ENCODE results near the gene PRR33. TPM values are rescaled to one million over a fixed set of nuclear protein-coding genes. Genes with fewer than 3 reads are reported as not detected.

The PRR33 gene
- total RNA-seq, 2 experiments from 2014 or later: not detected

- Histone ChIP-seq H3K27ac (ENCODE audit: low read depth in 1 of 2, low read length in 2 of 2) (no peak overlapping the region), H3K4me3 (ENCODE audit: low read length) (no peak overlapping the region), H3K36me3 (ENCODE audit: insufficient read depth, low read length) (no peaks in the 10 kb centered on the region), H3K27me3 (ENCODE audit: control insufficient read depth in 1 of 2, insufficient read depth in 2 of 2, low read length in 2 of 2) (no peaks in the 10 kb centered on the region), H3K4me1 (ENCODE audit: insufficient read depth, low read length) (peaks cover 9% of the 10 kb centered on the region), H3K9me3 (ENCODE audit: control insufficient read depth in 1 of 2, insufficient read depth in 1 of 2, low read length in 2 of 2) (no peaks in the 10 kb centered on the region)
- POLR2A ChIA-PET: no interaction called here
- H3K4me3 Mint-ChIP-seq: no peak overlapping the region
- ATAC-seq (ENCODE audit: poor library complexity): no peak
- H3K9me3 Mint-ChIP-seq: no peaks in the 10 kb centered on the region
- H3K36me3 Mint-ChIP-seq (ENCODE audit: low read depth): no peaks in the 10 kb centered on the region
- peaks cover 6% of the 10 kb centered on the region for H3K27me3 Mint-ChIP-seq
- intact Hi-C loops (cut with DNase I, micrococcal nuclease): no loop called here
- H3K27ac Mint-ChIP-seq: no peak overlapping the region
- peak in 1 of 14 experiments; percentile 21 for DNase-seq
- CTCF ChIA-PET: no interaction called here
- TF ChIP-seq CTCF (IDR thresholded peaks at IDR 0.05): no peak
- peaks cover 7% of the 10 kb centered on the region for H3K4me1 Mint-ChIP-seq (ENCODE audit: low read depth)
Observed at GRCh38 chr11:1927026-1927847, 35.5 kb upstream of the PRR33 start.

GRCh38 chr11:1926156-1927025, 34.7 kb upstream of the PRR33 start:
- ChIA-PET CTCF (no interaction called here), POLR2A (no interaction called here)
- no peaks in the 10 kb centered on the region for H3K9me3 ChIP-seq (ENCODE audit: control insufficient read depth in 1 of 2, insufficient read depth in 1 of 2, low read length in 2 of 2)
- no peak overlapping the region for H3K4me3 ChIP-seq (ENCODE audit: low read length)
- Mint-ChIP-seq H3K27me3 (peaks cover 6% of the 10 kb centered on the region), H3K9me3 (no peaks in the 10 kb centered on the region), H3K36me3 (ENCODE audit: low read depth) (no peaks in the 10 kb centered on the region), H3K4me1 (ENCODE audit: low read depth) (peaks cover 7% of the 10 kb centered on the region), H3K27ac (no peak overlapping the region), H3K4me3 (no peak overlapping the region)
- peaks cover 10% of the 10 kb centered on the region for H3K4me1 ChIP-seq (ENCODE audit: insufficient read depth, low read length)
- intact Hi-C loops (cut with DNase I, micrococcal nuclease): no loop called here
- H3K27ac ChIP-seq (ENCODE audit: low read depth in 1 of 2, low read length in 2 of 2): no peak overlapping the region
- H3K27me3 ChIP-seq (ENCODE audit: control insufficient read depth in 1 of 2, insufficient read depth in 2 of 2, low read length in 2 of 2): no peaks in the 10 kb centered on the region
- H3K36me3 ChIP-seq (ENCODE audit: insufficient read depth, low read length): no peaks in the 10 kb centered on the region
- no peak for ATAC-seq (ENCODE audit: poor library complexity)
- TF ChIP-seq CTCF (IDR thresholded peaks at IDR 0.05): no peak
- DNase-seq: peak in 1 of 14 experiments; percentile 27

- intact Hi-C loops (cut with DNase I, micrococcal nuclease): no loop called here
- H3K36me3 ChIP-seq (ENCODE audit: insufficient read depth, low read length): no peaks in the 10 kb centered on the region
- CTCF ChIA-PET: no interaction called here
- no peak for TF ChIP-seq CTCF (IDR thresholded peaks at IDR 0.05)
- no peak overlapping the region for H3K27ac Mint-ChIP-seq
- H3K9me3 ChIP-seq (ENCODE audit: control insufficient read depth in 1 of 2, insufficient read depth in 1 of 2, low read length in 2 of 2): no peaks in the 10 kb centered on the region
- no peak overlapping the region for H3K4me3 ChIP-seq (ENCODE audit: low read length)
- ATAC-seq (ENCODE audit: poor library complexity) (no peak), DNase-seq (peak in 1 of 14 experiments; percentile 13)
- peaks cover 7% of the 10 kb centered on the region for H3K4me1 Mint-ChIP-seq (ENCODE audit: low read depth)
- peaks cover 6% of the 10 kb centered on the region for H3K27me3 Mint-ChIP-seq
- H3K9me3 Mint-ChIP-seq: no peaks in the 10 kb centered on the region
- no peaks in the 10 kb centered on the region for H3K36me3 Mint-ChIP-seq (ENCODE audit: low read depth)
- H3K27ac ChIP-seq (ENCODE audit: low read depth in 1 of 2, low read length in 2 of 2): no peak overlapping the region
- no peak overlapping the region for H3K4me3 Mint-ChIP-seq
- no peaks in the 10 kb centered on the region for H3K27me3 ChIP-seq (ENCODE audit: control insufficient read depth in 1 of 2, insufficient read depth in 2 of 2, low read length in 2 of 2)
- H3K4me1 ChIP-seq (ENCODE audit: insufficient read depth, low read length): peaks cover 14% of the 10 kb centered on the region
- POLR2A ChIA-PET: no interaction called here
Observed at GRCh38 chr11:1925373-1926155, 33.9 kb upstream of the PRR33 start.

Data from CD4-positive, alpha-beta T cell (primary cell).